AML-193 (cell line): Measurements from ENCODE around the gene ECE1.

Experiments used
- DNase-seq, 2 experiments: peaks; one replicate each; lab custom pipeline; 2025; lab: John Stamatoyannopoulos, UW

ECE1 gene

GRCh38 chr1:21289700-21290545 is at the start of gene ECE1:
TSS of gene ECE1 (minus strand) at chr1:21290463. CDS start at chr1:21290414, 49 bp downstream.
- no peak for DNase-seq

- no peak for DNase-seq
Observed at GRCh38 chr1:21339356-21340229, 49.3 kb upstream of the ECE1 start.

DNA sequence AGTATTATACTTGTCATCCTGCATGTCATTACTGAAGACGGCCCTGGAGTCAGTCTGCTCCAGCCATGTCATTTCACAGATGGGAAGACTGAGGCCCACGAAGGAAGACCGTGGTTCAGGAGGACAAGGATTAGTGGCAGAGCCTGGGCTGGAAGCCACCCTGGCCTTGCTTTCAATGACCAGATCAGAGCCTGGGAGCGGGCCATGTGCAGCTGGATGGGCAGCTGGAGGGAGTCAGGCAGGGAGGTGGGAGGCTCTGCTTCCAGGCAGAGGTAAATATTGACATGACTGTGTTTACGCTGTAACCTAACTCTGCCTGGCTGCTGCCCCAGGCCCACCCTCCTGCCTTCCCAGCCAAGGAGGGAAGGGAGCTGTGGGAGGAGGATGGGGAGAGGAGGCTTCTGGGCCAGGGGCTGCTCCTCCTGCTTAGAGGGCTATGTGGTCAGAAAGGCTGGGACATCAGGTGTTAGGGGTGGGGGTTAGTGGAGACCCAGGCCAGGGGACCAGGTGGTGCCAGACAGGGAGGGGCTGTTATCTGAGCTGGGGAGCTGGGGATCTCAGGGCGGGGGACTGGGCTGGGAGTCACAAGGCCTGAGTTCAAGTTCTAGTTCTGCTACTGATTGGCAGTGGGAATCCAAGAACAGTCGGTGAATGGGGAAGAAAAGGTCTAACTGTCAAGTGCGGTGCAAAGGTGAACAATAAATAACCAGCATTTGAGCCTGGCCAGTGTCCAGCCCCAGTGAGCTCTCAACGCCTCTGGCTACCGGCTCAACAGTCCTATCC is 48.5 kb upstream of the ECE1 start:
- no peak for DNase-seq

DNA sequence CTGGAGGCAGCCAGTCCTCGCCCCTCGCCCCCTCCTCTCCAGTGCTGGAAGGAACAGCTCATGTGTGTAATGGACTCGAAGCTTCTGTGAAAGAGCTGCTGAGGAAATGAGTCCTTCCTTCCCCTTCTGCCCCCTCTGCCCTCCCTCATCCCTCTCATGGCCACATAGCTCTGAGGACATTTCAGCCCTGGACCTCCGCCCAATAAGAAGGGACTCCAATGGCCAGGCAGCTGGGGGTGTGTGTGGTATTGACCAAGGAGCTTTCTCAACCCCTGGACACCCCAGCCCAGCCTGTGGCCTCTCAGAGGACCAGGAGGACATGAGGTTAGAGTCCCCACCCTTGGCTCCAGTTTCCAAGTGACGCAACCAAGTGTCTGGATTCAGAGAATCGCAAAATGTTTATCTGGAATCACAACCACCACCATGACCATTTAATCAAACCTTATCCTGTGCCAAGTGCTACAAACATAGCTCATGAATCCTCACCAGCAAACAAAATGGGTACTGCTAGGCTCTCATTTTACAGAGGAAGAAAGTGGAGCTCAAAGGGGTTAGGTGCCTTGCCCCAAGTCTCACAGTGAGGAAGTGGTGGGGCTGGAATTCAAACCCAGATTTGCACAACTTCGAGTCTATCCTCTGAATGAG is 47.8 kb upstream of the ECE1 start:
- DNase-seq, result peak; percentile 26 to 40

- DNase-seq, result no peak
Observed at GRCh38 chr1:21337454-21337927, 47.2 kb upstream of the ECE1 start.

- DNase-seq, result no peak
Observed at GRCh38 chr1:21337010-21337437, 46.8 kb upstream of the ECE1 start.

DNA sequence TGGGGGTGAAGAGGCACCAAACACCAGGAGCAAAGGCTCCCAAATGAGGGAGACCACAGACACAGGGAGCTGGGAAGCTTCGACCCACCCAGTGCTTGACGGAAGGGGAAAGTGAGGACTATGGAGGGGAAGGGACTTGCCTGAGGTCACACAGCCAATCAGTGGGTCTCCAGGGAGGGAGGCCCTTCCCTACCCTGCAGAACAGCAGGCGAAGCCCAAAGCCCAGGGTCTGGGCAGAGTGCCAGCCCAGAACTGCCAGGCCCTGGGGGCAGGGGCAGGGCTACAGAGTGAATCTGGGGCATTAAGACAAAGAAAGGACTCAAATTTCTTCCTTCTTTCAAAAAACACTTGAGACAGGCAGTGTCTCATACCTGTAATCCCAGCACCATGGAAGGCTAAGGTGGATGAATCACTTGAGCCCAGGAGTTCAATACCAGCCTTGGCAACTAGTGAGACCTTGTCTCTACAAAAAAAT is 45.5 kb upstream of the ECE1 start:
- DNase-seq, result no peak

DNA sequence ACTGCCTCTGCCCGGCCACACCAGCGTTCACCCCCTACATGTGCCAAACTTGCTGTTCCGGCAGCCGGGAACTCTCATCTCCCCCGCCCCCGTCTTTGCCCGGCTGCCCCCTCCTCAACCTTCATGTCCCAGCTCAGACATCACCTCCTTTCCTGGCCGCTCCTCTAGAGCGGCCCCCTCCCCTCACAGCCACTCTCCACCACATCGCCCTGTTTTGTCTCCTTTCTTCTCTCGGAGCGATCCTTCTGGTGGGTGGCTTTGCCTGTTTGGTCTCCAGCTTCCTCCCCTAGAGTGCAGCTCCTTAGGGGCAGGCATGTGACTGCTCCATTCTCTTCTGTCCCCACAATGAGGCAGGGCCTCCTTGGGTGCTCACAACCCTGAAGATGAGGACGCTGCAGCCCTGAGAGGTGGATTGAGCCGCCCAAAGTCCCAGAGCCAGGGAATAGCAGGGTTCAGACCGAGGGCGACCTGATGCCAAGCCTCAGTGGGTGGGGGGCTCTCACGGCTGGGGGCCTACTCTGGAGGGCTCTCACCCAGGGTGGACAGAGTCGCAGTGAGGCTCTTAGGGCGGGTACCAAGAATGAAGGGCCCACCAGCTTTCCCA is 44.9 kb upstream of the ECE1 start:
- DNase-seq, result no peak

DNA sequence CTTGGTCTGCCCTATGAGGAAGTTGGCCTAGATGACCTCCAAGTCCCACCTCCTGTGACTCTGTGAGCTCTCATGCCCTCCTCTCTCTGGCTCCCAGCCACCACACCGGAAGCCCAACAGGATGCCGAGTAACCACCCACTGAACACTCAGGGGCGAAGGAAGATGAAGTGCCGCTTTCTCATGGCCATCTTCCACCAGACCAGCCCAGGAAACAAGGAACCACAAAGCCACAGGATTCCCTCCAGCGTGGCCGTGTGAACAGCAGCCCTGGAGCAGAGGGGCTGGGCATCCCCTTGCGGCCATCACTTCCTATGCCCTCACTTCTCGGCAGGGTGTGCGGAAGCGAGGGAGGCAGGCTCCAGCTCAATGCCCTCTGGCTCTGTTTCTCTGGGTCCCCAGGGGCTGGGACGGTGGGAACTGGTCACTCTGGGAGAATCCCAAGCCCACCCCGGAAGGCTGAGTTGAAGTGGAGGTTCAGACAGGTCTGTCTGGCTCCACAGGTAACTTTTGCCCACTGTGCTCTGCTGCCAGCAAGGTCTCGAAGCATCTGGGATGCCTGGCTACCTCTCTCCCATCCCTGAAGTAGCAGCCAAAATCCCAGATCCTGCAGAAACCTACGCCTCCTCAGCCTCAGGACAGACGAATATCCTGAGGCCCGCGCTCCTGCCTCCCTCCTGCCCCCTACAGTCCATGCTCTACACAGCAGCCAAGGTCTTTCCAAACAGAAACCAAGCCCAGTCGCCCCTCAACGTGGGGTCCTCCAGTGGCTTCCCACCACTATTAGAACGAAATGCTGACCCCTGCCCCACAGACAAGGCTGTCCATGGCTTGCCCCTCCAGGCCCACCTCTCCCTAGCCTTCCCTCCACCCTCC is 44.2 kb upstream of the ECE1 start:
- peak; percentile 97 to 98 for DNase-seq

DNA sequence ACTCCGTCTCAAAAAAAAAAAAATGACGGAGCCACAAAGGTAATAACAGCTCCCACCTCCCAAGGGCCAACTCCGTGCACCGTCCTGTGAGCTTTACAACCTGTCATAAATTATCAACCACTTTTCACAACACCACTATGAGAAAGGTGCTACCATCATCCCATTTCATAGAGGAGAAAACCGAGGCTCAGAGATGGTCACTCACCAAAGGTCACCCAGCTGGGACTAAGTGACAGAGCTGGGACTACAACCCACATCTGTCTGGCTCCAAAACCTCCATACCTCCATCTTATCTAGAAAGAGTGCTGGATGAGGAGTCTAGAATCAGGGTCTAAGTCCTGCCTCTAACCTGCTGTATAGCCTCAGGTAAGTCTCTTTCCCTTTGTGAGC is 43.6 kb upstream of the ECE1 start:
- DNase-seq, result no peak

DNA sequence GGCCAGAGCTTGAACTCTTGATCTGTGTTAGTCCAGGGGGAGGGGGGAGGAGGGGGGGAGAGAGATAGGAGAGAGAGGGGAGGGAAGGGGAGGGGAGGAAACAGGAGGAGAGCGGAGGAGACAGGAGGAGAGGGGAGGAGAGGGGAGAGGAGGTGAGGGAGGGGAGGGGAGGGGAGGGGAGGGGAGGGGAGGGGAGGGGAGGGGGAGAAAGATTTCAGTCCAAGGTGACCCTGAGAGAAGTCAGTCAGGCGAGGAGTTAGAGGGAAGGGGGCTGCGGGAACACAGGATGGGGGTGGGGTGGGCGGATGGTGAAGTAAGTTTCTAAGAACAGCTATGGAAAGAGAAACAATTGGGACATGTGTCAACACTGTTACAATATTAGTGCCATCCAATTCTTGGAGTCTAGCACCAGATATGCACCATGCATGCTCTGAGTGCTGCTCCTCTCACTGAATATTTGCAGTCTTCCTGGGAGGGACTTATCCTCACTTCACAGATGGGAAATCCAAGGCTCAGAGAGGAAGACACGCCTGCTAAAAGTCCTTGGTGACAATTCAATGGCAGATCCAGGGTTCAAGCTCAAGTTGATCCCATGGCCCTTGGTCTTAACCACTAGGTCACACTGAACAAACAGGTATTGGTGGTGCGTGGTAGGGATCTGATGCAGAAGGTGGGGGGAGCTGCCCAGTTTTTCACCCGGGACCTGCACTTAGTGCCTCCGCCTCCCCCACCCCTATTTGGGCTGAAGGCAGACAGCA is 42.5 kb upstream of the ECE1 start:
- no peak for DNase-seq

- DNase-seq, result peak in 1 of 2 experiments; percentile 13
Observed at GRCh38 chr1:21331752-21332478, 41.7 kb upstream of the ECE1 start.

DNA sequence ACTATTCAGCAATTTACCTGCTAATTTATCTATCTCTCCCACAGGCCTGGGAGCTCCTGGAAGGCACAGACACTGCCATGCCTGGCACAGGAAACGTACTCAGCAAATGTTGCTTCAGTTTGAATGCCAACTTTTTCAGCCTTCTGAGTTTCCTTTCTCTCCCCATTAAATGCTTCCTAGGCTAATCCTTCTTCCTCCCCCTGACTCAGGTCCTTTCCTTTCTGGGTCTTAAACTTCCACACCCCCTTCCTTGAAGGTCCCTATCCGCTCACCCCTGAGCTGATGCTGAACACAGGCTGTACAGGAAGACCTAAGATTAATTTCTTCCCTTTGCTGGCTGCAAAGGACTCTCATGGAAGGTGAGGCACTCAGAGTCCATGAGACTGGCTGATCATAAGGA is 40.3 kb upstream of the ECE1 start:
- no peak for DNase-seq

- no peak for DNase-seq
Observed at GRCh38 chr1:21329209-21329844, 39.1 kb upstream of the ECE1 start.

GRCh38 chr1:21327566-21328323 is 37.5 kb upstream of the ECE1 start:
- no peak for DNase-seq

- no peak for DNase-seq
Observed at GRCh38 chr1:21326861-21327344, 36.6 kb upstream of the ECE1 start.
